ENCODE measurements around the gene IL3. TPM values are rescaled to one million over a fixed set of nuclear protein-coding genes. Genes with fewer than 3 reads are reported as not detected.

IL3 gene
- total RNA-seq, 1 experiment from 2014 or later: not detected

DNA sequence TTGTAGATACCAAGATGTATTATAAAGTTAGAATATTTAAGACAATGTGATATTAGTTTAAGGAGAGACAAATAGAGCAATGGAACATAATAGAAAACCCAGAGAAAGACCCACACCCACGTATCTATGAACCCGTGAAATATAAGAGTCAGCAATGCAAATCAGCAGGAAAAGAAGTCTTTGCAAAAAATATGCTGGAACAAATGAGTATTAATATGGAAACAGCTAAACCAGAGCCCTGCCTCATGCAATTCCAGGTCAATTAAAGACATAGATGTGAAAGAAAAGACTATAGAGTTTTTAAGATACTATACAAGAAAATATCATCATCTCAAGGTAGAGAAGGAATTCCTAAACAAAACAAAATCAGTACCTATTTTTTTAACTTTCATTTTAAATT lies 23.1 kb upstream of the IL3 start:
- intact Hi-C loops (cut with micrococcal nuclease; ENCODE audit: unreplicated experiment): no loop called here
- ChIA-PET POLR2A (no interaction called here), CTCF (no interaction called here)
- H3K4me3 Mint-ChIP-seq (ENCODE audit: unreplicated experiment): no peak overlapping the region
- no peak for DNase-seq
- no TSS peak for BruUV-seq (replicated peaks)
- H3K27me3 Mint-ChIP-seq (ENCODE audit: insufficient read depth, unreplicated experiment): peaks cover 29% of the 10 kb centered on the region
- H3K4me1 Mint-ChIP-seq (ENCODE audit: low read depth, unreplicated experiment): no peaks in the 10 kb centered on the region
- H3K4me1 ChIP-seq: no peaks in the 10 kb centered on the region
- no peaks in the 10 kb centered on the region for H3K9me3 Mint-ChIP-seq (ENCODE audit: unreplicated experiment)
- H3K27me3 ChIP-seq (replicated peaks; ENCODE audit: control insufficient read depth, insufficient read depth, low read length): no peaks in the 10 kb centered on the region
- no peaks in the 10 kb centered on the region for H3K36me3 ChIP-seq (ENCODE audit: control insufficient read depth, insufficient read depth, low read length)
- H3K9me3 ChIP-seq: no peaks in the 10 kb centered on the region; the same call in 1 of the 2 replicates
- no peak overlapping the region for H3K4me3 ChIP-seq (ENCODE audit: low read depth, low read length)
- TF ChIP-seq, protein P1, sequence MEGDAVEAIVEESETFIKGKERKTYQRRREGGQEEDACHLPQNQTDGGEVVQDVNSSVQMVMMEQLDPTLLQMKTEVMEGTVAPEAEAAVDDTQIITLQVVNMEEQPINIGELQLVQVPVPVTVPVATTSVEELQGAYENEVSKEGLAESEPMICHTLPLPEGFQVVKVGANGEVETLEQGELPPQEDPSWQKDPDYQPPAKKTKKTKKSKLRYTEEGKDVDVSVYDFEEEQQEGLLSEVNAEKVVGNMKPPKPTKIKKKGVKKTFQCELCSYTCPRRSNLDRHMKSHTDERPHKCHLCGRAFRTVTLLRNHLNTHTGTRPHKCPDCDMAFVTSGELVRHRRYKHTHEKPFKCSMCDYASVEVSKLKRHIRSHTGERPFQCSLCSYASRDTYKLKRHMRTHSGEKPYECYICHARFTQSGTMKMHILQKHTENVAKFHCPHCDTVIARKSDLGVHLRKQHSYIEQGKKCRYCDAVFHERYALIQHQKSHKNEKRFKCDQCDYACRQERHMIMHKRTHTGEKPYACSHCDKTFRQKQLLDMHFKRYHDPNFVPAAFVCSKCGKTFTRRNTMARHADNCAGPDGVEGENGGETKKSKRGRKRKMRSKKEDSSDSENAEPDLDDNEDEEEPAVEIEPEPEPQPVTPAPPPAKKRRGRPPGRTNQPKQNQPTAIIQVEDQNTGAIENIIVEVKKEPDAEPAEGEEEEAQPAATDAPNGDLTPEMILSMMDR (IDR thresholded peaks at IDR 0.05; ENCODE audit: insufficient read depth in 1 of 2, low read depth in 1 of 2, low read length in 1 of 2, severe bottlenecking in 1 of 2, unreplicated experiment in 1 of 2): no peak
- H3K27ac Mint-ChIP-seq (ENCODE audit: unreplicated experiment): no peak overlapping the region
- H3K36me3 Mint-ChIP-seq (ENCODE audit: insufficient read depth, unreplicated experiment): no peaks in the 10 kb centered on the region

DNA sequence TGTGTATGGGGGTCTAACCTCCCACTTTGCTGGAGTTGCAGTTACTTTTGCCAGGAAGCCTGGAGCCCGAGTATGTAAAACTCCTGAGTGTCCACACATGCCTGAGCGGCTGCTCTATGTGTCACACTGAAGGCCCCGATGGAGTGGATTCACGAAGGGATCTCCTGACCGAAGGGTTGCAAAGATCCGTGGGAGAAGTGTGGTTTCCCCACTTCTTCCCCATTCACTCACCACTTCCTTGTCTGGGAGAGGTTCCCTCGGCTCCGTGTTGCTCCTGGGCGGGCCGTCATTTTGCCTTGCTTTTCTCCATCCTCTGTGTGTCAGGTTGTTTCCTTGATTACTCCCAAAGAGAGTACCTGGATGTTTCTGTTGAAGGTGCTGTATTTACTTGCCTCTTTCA lies 16.2 kb upstream of the IL3 start:
- TF ChIP-seq, protein P1 (IDR thresholded peaks at IDR 0.05; ENCODE audit: insufficient read depth in 1 of 2, low read depth in 1 of 2, low read length in 1 of 2, severe bottlenecking in 1 of 2, unreplicated experiment in 1 of 2): no peak
- Histone ChIP-seq H3K36me3 (ENCODE audit: control insufficient read depth, insufficient read depth, low read length) (no peaks in the 10 kb centered on the region), H3K9me3 (no peaks in the 10 kb centered on the region; the same call in 1 of the 2 replicates), H3K27me3 (replicated peaks; ENCODE audit: control insufficient read depth, insufficient read depth, low read length) (no peaks in the 10 kb centered on the region), H3K4me1 (no peaks in the 10 kb centered on the region), H3K4me3 (ENCODE audit: low read depth, low read length) (no peak overlapping the region)
- intact Hi-C loops (cut with micrococcal nuclease; ENCODE audit: unreplicated experiment): no loop called here
- Mint-ChIP-seq H3K4me1 (ENCODE audit: low read depth, unreplicated experiment) (no peaks in the 10 kb centered on the region), H3K36me3 (ENCODE audit: insufficient read depth, unreplicated experiment) (no peaks in the 10 kb centered on the region), H3K9me3 (ENCODE audit: unreplicated experiment) (no peaks in the 10 kb centered on the region), H3K27me3 (ENCODE audit: insufficient read depth, unreplicated experiment) (peaks cover 18% of the 10 kb centered on the region), H3K27ac (ENCODE audit: unreplicated experiment) (no peak overlapping the region), H3K4me3 (ENCODE audit: unreplicated experiment) (no peak overlapping the region)
- ChIA-PET POLR2A (no interaction called here), CTCF (no interaction called here)
- no peak for DNase-seq
- BruUV-seq (replicated peaks): no TSS peak

DNA sequence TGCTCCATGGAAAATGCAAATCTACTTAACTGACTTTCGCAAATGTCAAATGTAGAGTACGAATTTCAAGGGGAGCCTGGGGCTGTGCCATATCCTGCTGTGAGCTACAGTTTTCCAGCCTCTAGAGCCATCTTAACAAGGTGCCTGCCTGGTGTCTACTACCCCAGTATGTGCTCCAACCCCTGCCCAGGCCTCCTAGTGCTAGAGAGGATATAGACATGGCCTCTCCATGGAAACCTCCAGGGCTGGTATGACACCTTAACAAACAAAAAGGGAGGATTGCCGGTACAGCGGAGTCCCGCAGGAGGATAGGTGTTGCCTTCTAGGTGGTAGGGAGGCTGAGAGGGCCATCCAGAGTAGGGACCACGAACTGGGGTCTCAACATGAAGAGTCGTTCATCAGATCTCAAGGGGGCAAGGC lies 13.6 kb upstream of the IL3 start:
- H3K4me3 ChIP-seq (ENCODE audit: low read depth, low read length): no peak overlapping the region
- H3K27ac Mint-ChIP-seq (ENCODE audit: unreplicated experiment): no peak overlapping the region
- H3K4me3 Mint-ChIP-seq (ENCODE audit: unreplicated experiment): no peak overlapping the region
- no peaks in the 10 kb centered on the region for H3K4me1 ChIP-seq
- DNase-seq: peak in 1 of 2 experiments; percentile 27
- ChIA-PET CTCF (no interaction called here), POLR2A (no interaction called here)
- H3K27me3 ChIP-seq (replicated peaks; ENCODE audit: control insufficient read depth, insufficient read depth, low read length): no peaks in the 10 kb centered on the region
- BruUV-seq (replicated peaks): no TSS peak
- no peaks in the 10 kb centered on the region for H3K36me3 ChIP-seq (ENCODE audit: control insufficient read depth, insufficient read depth, low read length)
- TF ChIP-seq, protein P1 (IDR thresholded peaks at IDR 0.05; ENCODE audit: insufficient read depth in 1 of 2, low read depth in 1 of 2, low read length in 1 of 2, severe bottlenecking in 1 of 2, unreplicated experiment in 1 of 2): no peak
- intact Hi-C loops (cut with micrococcal nuclease; ENCODE audit: unreplicated experiment): no loop called here
- no peaks in the 10 kb centered on the region for H3K36me3 Mint-ChIP-seq (ENCODE audit: insufficient read depth, unreplicated experiment)
- no peaks in the 10 kb centered on the region for H3K9me3 Mint-ChIP-seq (ENCODE audit: unreplicated experiment)
- H3K4me1 Mint-ChIP-seq (ENCODE audit: low read depth, unreplicated experiment): no peaks in the 10 kb centered on the region
- H3K9me3 ChIP-seq: no peaks in the 10 kb centered on the region
- peaks cover 12% of the 10 kb centered on the region for H3K27me3 Mint-ChIP-seq (ENCODE audit: insufficient read depth, unreplicated experiment)
